HG03439 (cell line): ENCODE results near the gene SLC2A6.
"Not testable (repeated sequence)": the region's sequence is repeated elsewhere in the genome, so short reads cannot be mapped to it uniquely, and the experiment has no call there.

Source experiments
- ATAC-seq: cut with Tn5 transposase; IDR thresholded peaks from one replicate; pipeline ENCODE4 v1.9.1; 2021; ENCODE audit warnings: mild to moderate bottlenecking, moderate library complexity; ENCODE audit not compliant: unreplicated experiment

Gene SLC2A6

DNA sequence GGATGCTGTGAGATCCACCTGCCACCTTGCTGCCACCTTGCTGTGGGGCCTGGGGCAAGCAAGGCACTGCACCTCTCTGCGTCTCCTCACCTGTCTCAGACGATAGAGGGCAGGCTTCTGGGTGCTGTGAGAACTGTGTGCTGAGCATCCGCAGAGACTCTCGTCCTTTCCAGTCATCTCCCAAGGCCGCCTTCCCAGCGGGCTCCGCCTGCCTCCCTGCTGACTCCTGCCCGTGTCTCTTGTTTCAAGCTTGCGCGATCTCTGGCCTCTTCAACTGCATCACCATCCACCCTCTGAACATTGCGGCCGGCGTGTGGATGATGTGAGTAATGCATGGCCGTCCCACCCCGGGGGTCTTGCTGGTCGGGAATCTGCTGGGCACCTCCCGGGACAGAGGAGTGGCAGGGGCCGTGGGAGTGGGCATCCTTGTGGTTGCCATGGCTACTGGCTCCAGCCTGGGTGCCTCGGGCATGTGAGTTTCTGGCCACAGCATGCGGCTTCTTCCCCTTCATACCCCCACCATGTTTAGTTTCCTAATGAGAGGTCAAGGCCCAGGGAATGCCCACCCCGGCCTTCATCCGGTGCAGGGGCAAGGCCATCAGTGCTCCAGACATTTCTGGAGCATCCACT is 15.6 kb downstream of the SLC2A6 start:
- ATAC-seq: no peak

DNA sequence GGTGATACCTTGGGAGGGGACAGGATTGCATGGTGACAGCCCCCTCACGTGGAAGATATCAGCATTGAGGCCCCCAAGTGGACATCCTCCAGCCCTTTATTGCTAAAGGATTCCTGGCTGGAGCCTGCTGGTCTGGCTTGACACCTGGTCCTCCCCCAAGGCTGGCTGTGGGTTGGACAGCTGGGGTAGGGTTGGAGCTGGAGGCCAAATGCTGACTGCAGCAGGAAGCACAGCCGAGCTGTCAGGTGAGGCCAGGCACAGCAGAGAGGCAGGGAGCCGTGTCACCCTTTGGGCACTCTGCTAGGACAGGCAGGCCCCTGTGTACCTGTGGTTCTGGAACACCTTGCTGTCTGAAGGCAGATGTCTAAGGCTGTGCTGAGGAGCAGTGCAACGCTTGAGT is 16.9 kb downstream of the SLC2A6 start:
- no peak for ATAC-seq

DNA sequence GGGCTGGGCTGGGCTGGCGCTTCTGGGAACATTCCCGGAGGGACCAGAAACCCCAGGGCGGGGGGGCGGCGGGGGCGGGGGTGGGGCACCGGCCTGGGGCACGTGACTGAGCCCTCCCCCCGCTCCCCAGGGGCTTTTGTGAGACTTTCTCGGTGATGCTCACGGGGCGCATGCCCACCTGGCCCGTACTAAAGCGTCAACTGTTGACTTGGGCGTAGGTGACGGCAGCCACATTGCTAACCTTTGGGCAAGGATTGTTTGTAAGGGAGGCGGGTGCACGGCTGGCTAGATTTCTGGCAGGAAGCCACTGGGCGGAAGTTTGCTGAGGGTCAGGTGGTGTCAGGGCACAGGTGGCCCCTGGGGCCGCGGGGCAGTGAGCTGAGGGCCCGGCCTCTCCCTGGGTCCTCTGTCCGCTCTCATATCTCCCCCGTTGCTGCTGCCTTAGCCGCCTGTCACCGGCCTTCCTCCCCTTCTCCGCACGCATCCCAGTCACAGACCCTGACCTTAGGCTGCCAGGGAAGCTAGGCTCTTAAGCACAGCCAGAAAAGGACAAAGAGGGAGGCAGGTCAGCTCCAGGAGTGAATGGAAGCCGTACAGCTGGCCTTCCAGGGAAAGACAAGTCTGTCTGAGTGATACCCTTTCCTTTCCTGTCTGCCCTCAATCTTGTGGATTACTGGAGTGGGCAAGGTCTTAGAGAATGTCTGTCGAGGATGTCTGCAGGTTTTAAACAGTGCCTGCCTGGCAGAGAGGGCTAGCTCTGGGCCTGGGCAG is 18.3 kb downstream of the SLC2A6 start:
- peak; percentile 23 for ATAC-seq

DNA sequence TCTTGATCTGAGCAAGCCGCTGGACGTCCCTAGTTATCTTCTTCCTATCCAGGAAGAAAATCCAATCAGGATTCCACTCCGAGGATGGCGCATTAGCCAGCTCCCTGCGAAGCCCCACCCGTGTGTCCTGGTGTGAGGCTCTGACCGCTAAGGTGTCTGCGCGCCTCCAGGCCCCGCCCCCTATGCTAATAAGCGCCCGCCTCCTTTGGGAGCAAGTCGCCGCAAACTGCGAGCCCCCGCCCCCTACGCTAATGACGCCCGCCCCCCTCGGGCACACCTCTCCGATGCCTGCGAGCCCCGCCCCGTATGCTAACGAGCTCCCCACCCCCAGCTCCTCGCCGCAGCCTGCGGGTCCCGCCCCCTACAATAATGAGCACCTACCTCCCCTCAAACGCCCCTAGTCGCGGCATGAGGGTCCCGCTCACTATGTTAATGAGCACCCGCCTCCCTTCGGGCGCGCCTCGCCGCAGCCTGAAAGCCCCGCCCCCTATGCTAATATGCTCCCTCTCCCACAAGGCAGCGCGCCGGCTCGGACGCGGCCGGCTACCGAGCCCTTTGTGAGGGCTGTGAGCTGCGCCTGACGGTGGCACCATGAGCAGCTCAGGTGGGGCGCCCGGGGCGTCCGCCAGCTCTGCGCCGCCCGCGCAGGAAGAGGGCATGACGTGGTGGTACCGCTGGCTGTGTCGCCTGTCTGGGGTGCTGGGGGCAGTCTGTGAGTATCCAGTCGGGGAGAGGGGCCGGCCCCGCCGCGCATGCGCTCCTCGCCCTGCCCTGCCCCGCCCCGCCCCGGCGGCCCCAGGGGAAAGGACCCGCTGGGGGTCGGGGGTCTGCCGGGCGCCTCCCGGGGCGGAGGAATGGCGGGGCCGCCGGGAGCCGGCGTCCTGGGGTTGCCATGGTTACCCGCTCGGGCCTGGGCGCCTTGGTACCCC is 19.2 kb downstream of the SLC2A6 start, which contains the start of gene CACFD1:
Gene CACFD1 (plus strand): TSS at position 503 of the 929 bp plus-strand sequence. CDS start 89 bp downstream, at position 592.
- ATAC-seq: peak; percentile 71

DNA sequence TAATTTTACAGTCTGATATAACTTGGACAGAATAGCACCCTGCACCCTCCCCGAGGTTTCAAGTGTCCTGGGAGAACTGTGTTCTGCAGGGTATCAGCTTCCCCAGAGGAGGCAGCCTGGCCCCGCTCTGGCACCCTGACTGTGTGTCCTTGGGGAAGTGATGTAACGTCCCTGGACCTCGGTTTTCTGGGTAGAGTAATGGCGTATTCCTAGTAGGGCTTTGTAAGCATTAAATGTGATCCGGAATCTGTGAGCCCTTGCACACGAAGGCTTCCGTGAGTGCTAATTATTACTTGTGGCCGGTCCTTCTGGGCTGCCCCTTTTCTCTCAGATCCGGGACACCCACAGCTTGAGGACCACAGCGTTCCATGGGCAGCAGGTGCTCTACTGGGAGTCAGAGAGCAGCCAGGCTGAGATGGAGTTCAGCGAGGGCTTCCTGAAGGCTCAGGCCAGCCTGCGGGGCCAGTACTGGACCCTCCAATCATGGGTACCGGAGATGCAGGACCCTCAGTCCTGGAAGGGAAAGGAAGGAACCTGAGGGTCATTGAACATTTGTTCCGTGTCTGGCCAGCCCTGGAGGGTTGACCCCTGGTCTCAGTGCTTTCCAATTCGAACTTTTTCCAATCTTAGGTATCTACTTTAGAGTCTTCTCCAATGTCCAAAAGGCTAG is 20.1 kb downstream of the SLC2A6 start:
- no peak for ATAC-seq

DNA sequence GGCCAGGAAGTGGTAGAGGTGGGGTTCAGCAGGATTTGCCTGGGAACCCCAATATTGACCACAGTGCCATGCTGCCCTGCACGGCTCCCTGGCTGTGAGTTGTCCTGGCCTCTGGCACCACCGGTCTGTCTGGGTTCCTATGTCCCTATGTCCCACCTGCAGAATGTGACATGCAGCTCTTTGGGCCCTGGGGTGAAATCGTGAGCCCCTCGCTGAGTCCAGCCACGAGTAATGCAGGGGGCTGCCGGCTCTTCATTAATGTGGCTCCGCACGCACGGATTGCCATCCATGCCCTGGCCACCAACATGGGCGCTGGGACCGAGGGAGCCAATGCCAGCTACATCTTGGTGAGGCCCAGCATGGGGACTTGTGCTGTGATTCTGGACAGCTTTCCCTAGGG is 21.2 kb downstream of the SLC2A6 start:
- ATAC-seq: no peak

DNA sequence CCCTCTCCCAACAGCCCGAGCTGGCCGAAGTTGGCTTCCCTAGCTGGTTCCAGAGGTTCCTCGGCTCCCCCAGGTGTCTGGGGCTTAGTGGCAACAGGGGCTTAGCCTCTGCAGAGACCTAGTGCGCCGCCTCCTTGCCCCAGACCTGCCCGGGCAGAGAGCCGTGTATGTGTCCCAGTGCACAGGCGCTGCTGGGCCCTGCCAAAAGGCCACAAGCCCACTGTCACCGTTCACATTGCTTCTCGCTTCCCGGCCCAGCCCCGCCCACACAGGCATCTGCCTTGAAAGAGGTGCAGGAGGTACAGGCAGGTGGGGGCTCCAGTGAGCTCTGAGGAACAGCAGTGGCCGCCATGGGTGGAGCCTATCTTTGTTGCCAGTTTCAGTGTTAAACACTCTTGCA is 21.7 kb downstream of the SLC2A6 start:
- ATAC-seq: no peak

DNA sequence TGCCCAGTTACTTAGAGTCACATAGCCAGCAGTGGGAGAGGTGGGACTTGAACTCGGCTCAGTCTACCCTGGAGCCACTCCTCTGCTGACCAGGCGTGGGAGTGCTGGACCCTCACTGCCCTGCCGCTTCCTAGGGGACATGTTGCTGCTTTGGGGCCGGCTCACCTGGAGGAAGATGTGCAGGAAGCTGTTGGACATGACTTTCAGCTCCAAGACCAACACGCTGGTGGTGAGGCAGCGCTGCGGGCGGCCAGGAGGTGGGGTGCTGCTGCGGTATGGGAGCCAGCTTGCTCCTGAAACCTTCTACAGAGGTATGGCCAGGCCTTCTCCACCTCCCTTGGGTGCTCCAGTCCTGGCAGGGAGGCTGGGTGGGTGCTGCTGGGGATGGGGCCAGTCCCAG is 22.5 kb downstream of the SLC2A6 start:
- no peak for ATAC-seq

DNA sequence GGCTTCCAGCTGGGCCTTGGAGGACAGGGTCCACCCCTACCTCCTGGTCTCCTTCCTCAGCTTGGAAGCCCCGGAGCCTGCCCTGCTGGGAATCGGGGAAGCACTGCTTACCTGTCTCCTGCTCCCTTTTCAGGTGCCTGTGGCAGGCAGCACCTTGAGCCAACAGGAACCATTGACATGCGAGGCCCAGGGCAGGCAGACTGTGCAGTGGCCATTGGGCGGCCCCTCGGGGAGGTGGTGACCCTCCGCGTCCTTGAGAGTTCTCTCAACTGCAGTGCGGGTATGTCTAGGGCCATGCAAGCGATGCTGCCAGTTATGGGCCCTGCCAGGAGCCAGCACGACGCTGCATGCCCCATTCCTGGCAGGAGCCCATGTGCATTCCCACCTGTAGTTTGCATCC is 23.0 kb downstream of the SLC2A6 start:
- ATAC-seq: no peak

DNA sequence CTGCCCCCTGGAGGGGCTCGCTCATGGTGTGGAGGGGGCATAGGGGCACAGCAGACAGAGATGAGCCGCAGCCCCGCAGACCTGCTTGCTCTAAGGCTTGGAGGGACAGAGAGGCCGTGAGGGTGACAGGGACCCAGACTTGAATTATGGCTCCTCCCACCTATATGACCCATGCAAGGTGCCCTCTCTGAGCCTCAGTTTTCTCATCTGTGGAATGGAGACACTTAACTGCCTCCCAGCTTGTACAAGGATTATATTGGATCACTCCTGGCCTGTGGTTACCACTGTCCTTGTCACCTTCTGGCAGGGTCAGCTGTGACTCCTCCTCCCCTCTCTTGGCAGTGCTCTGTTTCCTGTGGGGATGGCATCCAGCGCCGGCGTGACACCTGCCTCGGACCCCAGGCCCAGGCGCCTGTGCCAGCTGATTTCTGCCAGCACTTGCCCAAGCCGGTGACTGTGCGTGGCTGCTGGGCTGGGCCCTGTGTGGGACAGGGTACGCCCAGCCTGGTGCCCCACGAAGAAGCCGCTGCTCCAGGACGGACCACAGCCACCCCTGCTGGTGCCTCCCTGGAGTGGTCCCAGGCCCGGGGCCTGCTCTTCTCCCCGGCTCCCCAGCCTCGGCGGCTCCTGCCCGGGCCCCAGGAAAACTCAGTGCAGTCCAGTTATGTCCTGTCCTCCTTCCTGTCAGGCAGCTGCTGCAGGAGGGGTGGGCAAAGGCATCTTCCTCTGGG is 23.8 kb downstream of the SLC2A6 start:
- no peak for ATAC-seq

DNA sequence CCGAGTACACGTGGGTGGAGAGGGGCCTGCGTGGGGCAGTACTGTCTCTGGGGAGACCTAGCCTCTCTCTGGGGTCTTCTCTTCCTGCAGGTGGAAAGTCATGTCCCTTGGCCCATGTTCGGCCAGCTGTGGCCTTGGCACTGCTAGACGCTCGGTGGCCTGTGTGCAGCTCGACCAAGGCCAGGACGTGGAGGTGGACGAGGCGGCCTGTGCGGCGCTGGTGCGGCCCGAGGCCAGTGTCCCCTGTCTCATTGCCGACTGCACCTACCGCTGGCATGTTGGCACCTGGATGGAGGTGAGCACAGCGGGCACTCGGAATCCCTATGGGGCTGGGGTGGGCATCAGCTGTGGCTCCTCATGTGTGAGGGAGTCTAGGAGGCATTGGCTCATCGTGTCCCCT is 24.6 kb downstream of the SLC2A6 start:
- no peak for ATAC-seq

DNA sequence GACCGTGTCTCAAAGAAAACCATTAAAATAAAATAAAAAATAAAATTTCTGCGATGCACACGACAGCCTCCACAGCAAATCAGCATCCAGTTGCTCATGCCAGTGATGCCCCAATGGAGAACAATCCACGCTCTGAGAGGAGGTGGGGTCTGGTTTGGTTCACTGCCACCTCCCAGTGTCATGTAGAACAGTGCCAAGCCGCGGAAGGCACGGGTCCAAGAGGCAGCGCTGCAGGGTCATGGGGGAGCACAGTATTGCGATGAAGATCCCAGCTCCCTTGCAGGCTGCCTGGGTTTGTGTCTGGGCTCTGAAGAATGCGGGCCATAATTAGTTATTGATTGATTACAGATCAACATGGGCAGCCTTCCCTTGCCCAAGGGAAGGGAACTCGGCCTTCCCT is 25.2 kb downstream of the SLC2A6 start:
- ATAC-seq: no peak

DNA sequence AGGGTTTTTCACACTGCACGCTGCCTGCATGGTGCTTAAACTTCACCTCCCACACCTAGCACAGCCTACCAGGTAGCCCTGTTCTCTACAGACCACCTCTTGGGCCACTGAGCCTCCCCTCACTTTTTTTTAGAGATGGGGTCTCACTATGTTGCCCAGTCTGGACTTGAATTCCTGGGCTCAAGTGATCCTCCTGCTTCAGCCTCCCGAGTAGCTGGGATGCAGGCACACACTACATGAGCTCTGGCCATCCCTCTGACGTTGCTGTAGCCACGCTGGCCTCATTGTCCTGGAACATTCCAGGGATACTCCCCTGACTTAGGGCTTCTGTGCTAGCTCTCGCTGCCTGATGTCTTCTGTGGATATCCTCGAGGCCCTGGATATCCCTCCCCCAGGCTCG is 26.3 kb downstream of the SLC2A6 start:
- no peak for ATAC-seq

DNA sequence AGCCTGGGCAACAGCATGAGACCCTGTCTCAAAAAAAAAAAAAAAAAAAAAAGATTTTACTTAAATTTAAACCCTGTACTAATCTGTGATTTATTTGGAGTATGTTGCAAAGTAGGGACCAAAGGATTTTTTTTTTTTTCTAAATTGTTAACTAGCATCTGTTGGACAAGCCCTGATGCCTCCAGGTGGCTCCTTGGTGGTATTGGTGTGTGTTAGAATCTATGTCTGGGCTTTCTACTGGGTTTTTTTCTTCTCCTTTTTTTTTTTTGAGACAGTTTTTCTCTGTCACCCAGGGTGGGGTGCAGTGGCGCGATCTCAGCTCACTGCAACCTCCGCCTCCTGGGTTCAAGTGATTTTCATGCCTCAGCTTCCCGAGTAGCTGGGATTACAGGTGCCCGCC is 27.0 kb downstream of the SLC2A6 start:
- not testable (repeated sequence) for ATAC-seq

DNA sequence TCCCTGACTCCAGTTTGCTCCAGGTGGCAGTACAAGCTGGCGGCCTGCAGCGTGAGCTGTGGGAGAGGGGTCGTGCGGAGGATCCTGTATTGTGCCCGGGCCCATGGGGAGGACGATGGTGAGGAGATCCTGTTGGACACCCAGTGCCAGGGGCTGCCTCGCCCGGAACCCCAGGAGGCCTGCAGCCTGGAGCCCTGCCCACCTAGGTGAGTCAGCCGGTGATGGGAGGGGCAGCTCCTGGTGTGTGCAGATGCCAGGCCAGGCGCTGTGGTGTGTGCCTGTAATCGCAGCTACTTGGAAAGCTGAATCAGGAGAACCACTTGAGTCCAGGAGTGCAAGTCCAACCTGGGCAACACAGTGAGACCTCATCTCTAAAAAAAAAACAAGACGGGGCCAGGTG is 29.1 kb downstream of the SLC2A6 start:
- ATAC-seq: no peak

DNA sequence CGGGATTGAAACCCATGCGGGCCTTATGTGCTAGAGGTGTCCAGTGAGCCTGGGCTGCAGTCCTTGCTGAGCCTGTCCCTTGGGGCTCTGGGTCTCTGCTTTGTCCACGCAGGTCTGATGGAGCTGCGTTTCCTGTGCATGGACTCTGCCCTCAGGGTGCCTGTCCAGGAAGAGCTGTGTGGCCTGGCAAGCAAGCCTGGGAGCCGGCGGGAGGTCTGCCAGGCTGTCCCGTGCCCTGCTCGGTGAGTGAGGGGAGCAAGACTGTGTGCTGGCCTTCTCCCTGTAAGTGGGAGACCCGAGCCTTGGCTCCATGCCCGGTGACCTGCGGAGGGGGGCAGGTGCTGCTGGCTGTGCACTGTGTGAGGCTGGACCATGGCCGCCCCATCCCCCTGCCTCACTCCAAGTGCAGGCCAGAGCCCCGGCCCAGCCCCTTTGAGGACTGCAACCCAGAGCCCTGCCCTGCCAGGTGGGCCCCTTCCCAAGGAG is 30.4 kb downstream of the SLC2A6 start:
- no peak for ATAC-seq

DNA sequence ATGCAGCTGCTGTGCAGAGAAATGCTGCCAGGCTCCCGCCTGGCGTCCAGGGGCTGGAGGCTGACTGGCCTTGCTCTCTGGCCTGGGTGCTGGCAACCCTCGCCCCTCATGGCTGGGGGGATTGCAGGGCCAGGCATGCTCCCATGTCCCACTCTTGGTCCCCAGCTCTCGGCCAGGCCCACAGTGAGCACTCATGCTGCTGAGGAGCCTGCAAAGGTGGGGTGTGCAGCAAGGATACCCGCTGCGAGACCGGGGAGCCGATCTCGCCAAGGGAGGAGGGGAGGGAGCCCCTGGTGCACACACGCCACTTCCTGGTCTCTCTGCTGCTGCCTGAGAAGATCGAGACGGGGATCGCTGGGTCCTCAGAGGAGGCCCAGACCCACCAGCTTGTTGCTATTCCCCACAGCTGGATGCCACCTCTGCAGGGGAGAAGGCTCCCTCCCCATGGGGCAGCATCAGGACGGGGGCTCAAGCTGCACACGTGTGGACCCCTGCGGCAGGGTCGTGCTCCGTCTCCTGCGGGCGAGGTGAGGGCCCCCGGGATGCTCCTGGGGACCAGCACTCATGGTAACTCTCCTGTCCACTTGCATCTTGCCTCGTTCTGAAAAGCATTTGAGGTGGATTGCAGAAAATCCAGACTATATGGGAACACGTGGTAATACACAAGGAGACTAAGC is 33.5 kb downstream of the SLC2A6 start:
- ATAC-seq: no peak

DNA sequence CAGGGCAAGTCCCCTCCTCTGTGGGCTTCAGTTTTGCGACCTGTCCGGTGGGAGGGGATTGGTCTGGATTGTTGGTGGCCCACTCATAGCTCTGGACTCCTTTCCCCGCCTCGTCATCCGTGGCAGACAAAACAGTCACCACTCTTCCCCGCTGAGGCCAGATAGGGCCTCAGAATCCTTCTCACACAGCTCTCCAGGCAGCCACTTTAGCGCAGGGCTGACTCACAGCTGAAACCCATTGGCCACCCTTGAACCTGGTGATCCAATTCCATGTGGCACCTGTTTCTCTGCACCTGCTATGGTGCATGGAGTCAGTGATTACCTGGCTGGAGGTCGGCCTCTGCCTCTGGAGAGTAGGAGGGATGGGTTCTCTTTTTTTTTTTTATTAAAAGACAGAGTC is 34.9 kb downstream of the SLC2A6 start:
- ATAC-seq: no peak

DNA sequence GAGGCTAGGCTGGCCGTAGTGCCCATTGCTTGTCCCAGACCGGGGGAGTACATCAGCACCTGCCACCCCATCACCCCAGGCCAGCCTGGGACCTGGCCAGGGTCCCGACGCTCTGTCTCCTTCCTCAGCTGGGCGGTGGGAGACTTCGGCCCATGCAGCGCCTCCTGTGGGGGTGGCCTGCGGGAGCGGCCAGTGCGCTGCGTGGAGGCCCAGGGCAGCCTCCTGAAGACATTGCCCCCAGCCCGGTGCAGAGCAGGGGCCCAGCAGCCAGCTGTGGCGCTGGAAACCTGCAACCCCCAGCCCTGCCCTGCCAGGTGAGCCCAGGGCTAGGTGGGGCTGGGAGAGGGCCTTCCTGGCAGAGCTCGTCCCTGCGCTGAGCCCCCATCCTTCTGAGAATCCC is 35.7 kb downstream of the SLC2A6 start:
- ATAC-seq: no peak

DNA sequence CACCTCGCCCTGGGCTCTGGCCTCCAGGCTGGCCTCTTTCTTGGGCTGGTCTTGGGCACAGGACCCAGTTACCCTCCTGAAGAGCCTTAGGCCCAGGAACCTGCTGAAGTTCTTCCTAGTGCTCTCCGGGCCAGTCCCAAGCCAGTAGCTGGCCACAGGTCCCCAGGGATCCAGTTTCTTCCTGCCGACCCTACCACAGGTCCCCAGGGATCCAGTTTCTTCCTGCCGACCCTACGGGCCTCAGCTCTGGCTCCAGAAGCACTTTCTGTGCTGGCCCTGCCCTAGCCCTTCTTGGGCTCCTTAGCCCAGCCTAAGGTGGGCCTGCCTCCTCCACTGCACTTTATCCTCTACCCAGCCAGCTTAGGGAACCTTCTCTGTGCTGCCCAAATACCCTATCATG is 37.3 kb downstream of the SLC2A6 start:
- ATAC-seq: no peak
